Thyroid gland (tissue), 4 donors: ENCODE measurements around the gene EPHB4. TPM values are rescaled to one million over a fixed set of nuclear protein-coding genes. Genes with fewer than 3 reads are reported as not detected.
"Not testable (repeated sequence)": the region's sequence is repeated elsewhere in the genome, so short reads cannot be mapped to it uniquely, and the experiment has no call there.

Experiments
- DNase-seq, 2 donors: peaks; one replicate each; pipeline ENCODE4 v3.0.0-alpha.2; 2019
- H3K27ac ChIP-seq, 3 donors: fragments of 200-600 bp; sonication (generic); 1 replicate in 2 of 3; 2 replicates in 1 of 3; pipeline ENCODE4 v1.5.1; 2016 to 2019; ENCODE audit warnings: mild to moderate bottlenecking in 1 of 3, moderate library complexity in 1 of 3
- H3K27me3 ChIP-seq: fragments of 200-600 bp; sonication (generic); one replicate; pipeline ENCODE4 v1.5.1; 2019
- H3K36me3 ChIP-seq, 2 donors: fragments of 200-600 bp; sonication (generic); one replicate each; pipeline ENCODE4 v1.5.1; 2016 to 2019
- H3K4me1 ChIP-seq, 2 donors: fragments of 200-600 bp; sonication (generic); one replicate each; pipeline ENCODE4 v1.5.1; 2017 to 2019
- H3K4me3 ChIP-seq, 3 donors: fragments of 200-600 bp; sonication (generic); replicated peaks in 1 of 3; 1 replicate in 2 of 3; 2 replicates in 1 of 3; pipeline ENCODE4 v1.5.1; 2016; ENCODE audit warnings: mild to moderate bottlenecking in 1 of 3
- H3K9me3 ChIP-seq: fragments of 200-600 bp; sonication (generic); one replicate; pipeline ENCODE4 v1.5.1; 2017
- CTCF ChIP-seq, 6 experiments: fragments of 200-600 bp in 3 of 6; fragments of 450-650 bp in 3 of 6; sonication (generic) in 3 of 6; IDR thresholded peaks; one replicate each; pipeline ENCODE4 v1.5.1; 2016 to 2019; ENCODE audit warnings: antibody characterized with exemption in 6 of 6, mild to moderate bottlenecking in 2 of 6, inconsistent platforms in 1 of 6, moderate library complexity in 1 of 6
- POLR2A ChIP-seq, 2 donors: fragments of 450-650 bp; IDR thresholded peaks; one replicate each; pipeline ENCODE4 v1.6.1; 2017; ENCODE audit warnings: antibody characterized with exemption in 2 of 2, mild to moderate bottlenecking in 2 of 2, moderate library complexity in 1 of 2
- WGBS, 2 donors: methylation state at CpG; one replicate each; pipeline ENCODE4 v1.1.5; 2017; 5-methylcytosine and 5-hydroxymethylcytosine counted together
- intact Hi-C: fragments of 100-400 bp; cut with DNase I; formaldehyde crosslinking; loops from one replicate; pipeline ENCODE4 v1.15.1; 2023
- total RNA-seq, 4 donors: library from RNA; depleted of rRNA; stranded (reverse); fragments of >200 nt; gene quantifications; one replicate each; pipeline ENCODE4 v1.2.3, GENCODE V29; 2016

Gene EPHB4
- total RNA-seq, 4 donors from 2014 or later, result 27.9 to 38.0 (median 35.1) TPM

- H3K4me3 ChIP-seq, result no peak overlapping the region
- TF ChIP-seq POLR2A (IDR thresholded peaks at IDR 0.05), result no peak
- no peak for TF ChIP-seq CTCF (IDR thresholded peaks at IDR 0.05)
- no peak overlapping the region for H3K27ac ChIP-seq
- WGBS, 2 donors, result 72 to 75% methylated on average over 7 of the region's 10 CpGs
- H3K27me3 ChIP-seq, result no peaks in the 10 kb centered on the region
- no peak for DNase-seq
- intact Hi-C loops, result no loop called here
- no peaks in the 10 kb centered on the region for H3K4me1 ChIP-seq
- H3K9me3 ChIP-seq, result no peaks in the 10 kb centered on the region
- no peaks in the 10 kb centered on the region for H3K36me3 ChIP-seq
These were observed 62.5 kb downstream of the EPHB4 start for GRCh38 chr7:100764841-100765240.

- H3K9me3 ChIP-seq, result no peaks in the 10 kb centered on the region
- H3K4me3 ChIP-seq, result no peak overlapping the region
- TF ChIP-seq POLR2A (IDR thresholded peaks at IDR 0.05) (no peak), CTCF (IDR thresholded peaks at IDR 0.05) (no peak)
- H3K27ac ChIP-seq, result no peak overlapping the region
- H3K4me1 ChIP-seq, result no peaks in the 10 kb centered on the region
- H3K36me3 ChIP-seq, result no peaks in the 10 kb centered on the region
- intact Hi-C loops, result no loop called here
- H3K27me3 ChIP-seq, result no peaks in the 10 kb centered on the region
- no peak for DNase-seq
- 61 to 68% methylated on average over 4 to 11 of the region's 14 CpGs for WGBS, 2 donors
These were observed 63.7 kb downstream of the EPHB4 start for GRCh38 chr7:100763556-100764140.

- not testable (repeated sequence) for DNase-seq
These were observed 64.5 kb downstream of the EPHB4 start for GRCh38 chr7:100762841-100763240.

GRCh38 chr7:100759357-100760171 lies 67.8 kb downstream of the EPHB4 start:
- Histone ChIP-seq H3K36me3 (no peaks in the 10 kb centered on the region), H3K27me3 (no peaks in the 10 kb centered on the region), H3K27ac (no peak overlapping the region), H3K4me1 (no peaks in the 10 kb centered on the region), H3K9me3 (no peaks in the 10 kb centered on the region), H3K4me3 (no peak overlapping the region)
- TF ChIP-seq POLR2A (IDR thresholded peaks at IDR 0.05), result no peak
- no peak for TF ChIP-seq CTCF (IDR thresholded peaks at IDR 0.05)
- WGBS, 2 donors, result 60 to 78% methylated on average over 7 to 18 of the region's 19 CpGs
- intact Hi-C loops, result no loop called here
- no peak for DNase-seq

More at GRCh38 chr7:100762841-100763240, 64.5 kb downstream of the EPHB4 start:
- intact Hi-C loops, H3K27ac ChIP-seq, H3K4me1 ChIP-seq, H3K27me3 ChIP-seq, H3K9me3 ChIP-seq, H3K4me3 ChIP-seq, H3K36me3 ChIP-seq: not testable (repeated sequence)
- WGBS, 2 donors, result 82 to 84% methylated on average over 5 of the region's 5 CpGs

- TF ChIP-seq CTCF (IDR thresholded peaks at IDR 0.05) (no peak), POLR2A (IDR thresholded peaks at IDR 0.05) (no peak)
These were observed 73.6 kb downstream of the EPHB4 start for GRCh38 chr7:100753750-100754149.

More at GRCh38 chr7:100753750-100754149, 73.6 kb downstream of the EPHB4 start:
- no peak overlapping the region for H3K27ac ChIP-seq
- DNase-seq, result no peak
- no peak overlapping the region for H3K4me3 ChIP-seq
- no peaks in the 10 kb centered on the region for H3K36me3 ChIP-seq
- 85 to 87% methylated on average over 3 of the region's 3 CpGs for WGBS, 2 donors
- no peaks in the 10 kb centered on the region for H3K4me1 ChIP-seq
- no peaks in the 10 kb centered on the region for H3K9me3 ChIP-seq
- H3K27me3 ChIP-seq, result no peaks in the 10 kb centered on the region
- intact Hi-C loops, result no loop called here
